Measurements from ENCODE around the gene HHEX. TPM values are rescaled to one million over a fixed set of nuclear protein-coding genes. Genes with fewer than 3 reads are reported as not detected.

HHEX gene
- total and polyA plus RNA-seq, 2 of the 8 experiments (the other 6 are each of a cell fraction or from before 2014, with no cell fraction given): 0.56 to 1.5 TPM

GRCh38 chr10:92720831-92721165 is 31.0 kb downstream of the HHEX start:
- ChIA-PET CTCF (ENCODE audit: partially characterized antibody) (interaction anchor here (0.6 to 1.8 kb wide), 3 partner anchors 10 to 27 kb away, joined by 3 to 4 read pairs (median 4); no protein-coding TSS in a partner anchor), POLR2A (ENCODE audit: partially characterized antibody) (no interaction called here)
- H3K18ac ChIP-seq (ENCODE audit: extremely low read depth, low read length): no peak overlapping the region
- H3K79me1 ChIP-seq (ENCODE audit: low read depth, low read length): no peaks in the 10 kb centered on the region
- no peak overlapping the region for H2BK20ac ChIP-seq (ENCODE audit: low read length)
- H4K20me1 ChIP-seq (replicated peaks in 1 of 2; ENCODE audit: control insufficient read depth in 1 of 2, insufficient read depth in 2 of 2, low read length in 2 of 2): no peaks in the 10 kb centered on the region
- no peaks in the 10 kb centered on the region for H3K9me3 ChIP-seq (ENCODE audit: insufficient read depth in 2 of 2, low read depth in 1 of 2, low read length in 1 of 2)
- no peak overlapping the region for H3K9ac ChIP-seq (replicated peaks in 1 of 4; ENCODE audit: extremely low read depth in 1 of 4, low read depth in 3 of 4, low read length in 3 of 4)
- no peak overlapping the region for H3K23ac ChIP-seq (ENCODE audit: insufficient read length)
- H2BK5ac ChIP-seq (ENCODE audit: low read depth, low read length): no peak overlapping the region
- H3K27me3 ChIP-seq (replicated peaks in 1 of 4; ENCODE audit: control insufficient read depth in 3 of 4, extremely low read depth in 1 of 4, insufficient read depth in 3 of 4, low read length in 3 of 4): no peaks in the 10 kb centered on the region
- H4K91ac ChIP-seq (replicated peaks; ENCODE audit: insufficient read length, low read length): no peak overlapping the region
- H3K4ac ChIP-seq (replicated peaks; ENCODE audit: insufficient read length, low read depth, low read length): no peak overlapping the region
- H3K27ac ChIP-seq (ENCODE audit: low read depth, low read length): no peak overlapping the region
- H3K4me2 ChIP-seq (ENCODE audit: insufficient read depth in 1 of 2, low read depth in 2 of 2, low read length in 2 of 2): no peak overlapping the region
- no peak overlapping the region for H4K5ac ChIP-seq (ENCODE audit: insufficient read length, low read depth, low read length)
- H2BK12ac ChIP-seq (ENCODE audit: low read depth, low read length): no peak overlapping the region
- FAIRE-seq (no peak), DNase-seq (ENCODE audit: low read depth in 1 of 2, low spot score in 2 of 2) (no peak)
- H3K14ac ChIP-seq (ENCODE audit: insufficient read length): no peak overlapping the region
- no peak overlapping the region for H4K8ac ChIP-seq (ENCODE audit: extremely low read depth, insufficient read depth, low read length)
- no peak overlapping the region for H2AK5ac ChIP-seq (ENCODE audit: low read depth, low read length)
- 0 out of 7 replicates have a peak, but pooled peaks cover 0 to 3% (median under 1%) of the 10 kb centered on the region in 4 experiments for H3K4me1 ChIP-seq (replicated peaks in 1 of 4; ENCODE audit: control insufficient read depth in 3 of 4, insufficient read depth in 4 of 4, low read length in 3 of 4)
- H3K23me2 ChIP-seq (ENCODE audit: low read depth, low read length): no peaks in the 10 kb centered on the region
- no peak overlapping the region for H3K4me3 ChIP-seq (ENCODE audit: extremely low read depth in 1 of 4, insufficient read depth in 2 of 4, low read depth in 3 of 4, low read length in 4 of 4)
- H2AFZ ChIP-seq (ENCODE audit: low read length): no peak overlapping the region
- H2BK120ac ChIP-seq (replicated peaks; ENCODE audit: low read depth, low read length): no peak overlapping the region
- no peak overlapping the region for H3K56ac ChIP-seq (replicated peaks; ENCODE audit: insufficient read length, low read depth, low read length)
- H3K79me2 ChIP-seq (ENCODE audit: control insufficient read depth in 1 of 2, insufficient read depth in 2 of 2, low read length in 2 of 2): no peaks in the 10 kb centered on the region
- no peaks in the 10 kb centered on the region; a peak in 2 of 8 replicates for H3K36me3 ChIP-seq (ENCODE audit: control insufficient read depth in 2 of 4, insufficient read depth in 4 of 4, low read length in 3 of 4)
- H2BK15ac ChIP-seq (ENCODE audit: low read length): no peak overlapping the region
- TF ChIP-seq BRCA1 (IDR thresholded peaks at IDR 0.05; ENCODE audit: low read depth, low read length) (no peak), SIX5 (IDR thresholded peaks at IDR 0.05; ENCODE audit: low read depth, low read length) (no peak), FOSL1 (IDR thresholded peaks at IDR 0.05; ENCODE audit: insufficient read depth, low read depth, low read length) (no peak), TEAD4 (IDR thresholded peaks at IDR 0.05; ENCODE audit: low read depth, low read length) (no peak), CEBPB (IDR thresholded peaks at IDR 0.05; ENCODE audit: low read depth, low read length) (no peak), RAD21 (IDR thresholded peaks at IDR 0.05 in 1 of 2, conservative IDR thresholded peaks at IDR 0.05 in 1 of 2; ENCODE audit: low read depth in 2 of 2, low read length in 2 of 2) (no peak), CTBP2 (IDR thresholded peaks at IDR 0.05; ENCODE audit: borderline replicate concordance, insufficient read depth, insufficient read length, low read length) (no peak), NANOG (IDR thresholded peaks at IDR 0.05; ENCODE audit: insufficient read depth, low read depth, low read length, poor library complexity, severe bottlenecking) (no peak), HDAC6 (IDR thresholded peaks at IDR 0.05; ENCODE audit: low read depth, low read length) (no peak), HDAC2 (IDR thresholded peaks at IDR 0.05; ENCODE audit: borderline replicate concordance in 1 of 2, low read depth in 2 of 2, low read length in 2 of 2) (no peak), TCF12 (IDR thresholded peaks at IDR 0.05; ENCODE audit: low read depth, low read length) (no peak), CTCF (IDR thresholded peaks at IDR 0.05; ENCODE audit: control extremely low read depth in 1 of 3, insufficient read depth in 1 of 3, low read depth in 1 of 3, low read length in 3 of 3) (no peak)

All from H1 (cell line).